Nephron (organoid): ENCODE results near the gene ABR.
A peak's percentile ranks its signal among the peaks of the same experiment; 100 is the strongest.

Source experiments
- H3K27ac Mint-ChIP-seq, 3 experiments: 2 replicates each; pipeline ENCODE4 v1.8.0; 2020; ENCODE audit warnings: mixed read lengths in 3 of 3, mild to moderate bottlenecking in 2 of 3, moderate library complexity in 1 of 3
- H3K27me3 Mint-ChIP-seq: 2 replicates; pipeline ENCODE4 v1.8.0; 2021; ENCODE audit warnings: low read depth, mild to moderate bottlenecking, moderate library complexity, mixed read lengths
- H3K36me3 Mint-ChIP-seq: 2 replicates; pipeline ENCODE4 v1.8.0; 2020; ENCODE audit warnings: low read depth, mixed read lengths
- H3K4me1 Mint-ChIP-seq: 2 replicates; pipeline ENCODE4 v1.8.0; 2020; ENCODE audit warnings: mixed read lengths
- H3K4me3 Mint-ChIP-seq, 3 experiments: 2 replicates each; pipeline ENCODE4 v1.8.0; 2020; ENCODE audit warnings: mild to moderate bottlenecking in 3 of 3, mixed read lengths in 3 of 3, moderate library complexity in 2 of 3
- H3K9me3 Mint-ChIP-seq: 2 replicates; pipeline ENCODE4 v1.8.0; 2020; ENCODE audit warnings: mixed read lengths
- TF ChIP-seq, protein P1 (sequence below), 3 experiments: fragments of 200-600 bp; sonication (generic); IDR thresholded peaks; one replicate each; pipeline ENCODE4 v1.5.0; 2021; ENCODE audit warnings: antibody characterized with exemption in 3 of 3; ENCODE audit not compliant: unreplicated experiment in 3 of 3

The ABR gene

DNA sequence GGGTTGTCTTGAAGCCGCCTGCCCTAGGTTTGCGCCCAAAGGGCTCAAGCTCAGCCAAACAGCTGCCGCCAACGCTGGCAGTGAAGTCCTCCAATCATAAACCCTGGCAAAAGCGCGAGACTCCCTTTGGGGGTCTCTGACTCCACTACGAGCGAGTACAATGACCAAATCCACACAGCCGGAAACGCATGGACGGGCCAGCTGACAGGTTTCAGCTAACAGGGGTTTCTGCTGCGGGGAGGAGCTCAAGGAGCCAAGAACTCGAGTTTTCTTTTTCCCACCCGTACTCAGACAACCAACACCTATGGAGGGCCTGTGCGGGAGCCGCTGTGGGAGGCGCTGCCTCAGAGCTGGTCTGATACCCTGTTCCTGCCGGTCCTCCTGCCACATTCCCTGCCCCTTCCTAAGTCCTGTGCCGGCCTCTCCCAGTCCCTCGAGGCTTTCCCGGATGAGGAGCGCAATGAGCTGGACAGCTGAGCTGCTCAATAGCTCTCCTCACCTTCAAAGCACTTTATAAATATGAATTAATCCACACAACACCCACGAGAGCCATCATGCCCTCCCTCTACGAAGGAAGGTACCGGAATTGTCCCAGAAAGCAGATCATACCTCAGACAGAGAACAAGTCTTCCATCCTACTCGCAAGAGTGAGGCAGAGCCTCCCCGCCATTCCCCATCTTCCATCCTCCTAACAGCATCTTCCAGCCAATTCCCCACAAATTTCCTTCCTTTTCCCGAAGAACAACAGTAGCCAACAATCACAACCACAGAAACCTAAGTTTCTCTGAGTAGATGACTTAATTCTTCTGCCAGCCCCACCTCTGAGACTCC is 6.1 kb downstream of the ABR start:
- peaks cover 22% of the 10 kb centered on the region for H3K27me3 Mint-ChIP-seq
- peak overlapping the region in 2 of 3 experiments; percentile 48 to 83 for H3K27ac Mint-ChIP-seq
- peak overlapping the region in 2 of 3 experiments; percentile 2 to 40 for H3K4me3 Mint-ChIP-seq
- peaks cover 4% of the 10 kb centered on the region for H3K36me3 Mint-ChIP-seq
- no peaks in the 10 kb centered on the region for H3K9me3 Mint-ChIP-seq
- peaks cover 54% of the 10 kb centered on the region for H3K4me1 Mint-ChIP-seq
- TF ChIP-seq, protein P1, sequence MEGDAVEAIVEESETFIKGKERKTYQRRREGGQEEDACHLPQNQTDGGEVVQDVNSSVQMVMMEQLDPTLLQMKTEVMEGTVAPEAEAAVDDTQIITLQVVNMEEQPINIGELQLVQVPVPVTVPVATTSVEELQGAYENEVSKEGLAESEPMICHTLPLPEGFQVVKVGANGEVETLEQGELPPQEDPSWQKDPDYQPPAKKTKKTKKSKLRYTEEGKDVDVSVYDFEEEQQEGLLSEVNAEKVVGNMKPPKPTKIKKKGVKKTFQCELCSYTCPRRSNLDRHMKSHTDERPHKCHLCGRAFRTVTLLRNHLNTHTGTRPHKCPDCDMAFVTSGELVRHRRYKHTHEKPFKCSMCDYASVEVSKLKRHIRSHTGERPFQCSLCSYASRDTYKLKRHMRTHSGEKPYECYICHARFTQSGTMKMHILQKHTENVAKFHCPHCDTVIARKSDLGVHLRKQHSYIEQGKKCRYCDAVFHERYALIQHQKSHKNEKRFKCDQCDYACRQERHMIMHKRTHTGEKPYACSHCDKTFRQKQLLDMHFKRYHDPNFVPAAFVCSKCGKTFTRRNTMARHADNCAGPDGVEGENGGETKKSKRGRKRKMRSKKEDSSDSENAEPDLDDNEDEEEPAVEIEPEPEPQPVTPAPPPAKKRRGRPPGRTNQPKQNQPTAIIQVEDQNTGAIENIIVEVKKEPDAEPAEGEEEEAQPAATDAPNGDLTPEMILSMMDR (IDR thresholded peaks at IDR 0.05; ENCODE audit: unreplicated experiment in 3 of 3), result no peak

DNA sequence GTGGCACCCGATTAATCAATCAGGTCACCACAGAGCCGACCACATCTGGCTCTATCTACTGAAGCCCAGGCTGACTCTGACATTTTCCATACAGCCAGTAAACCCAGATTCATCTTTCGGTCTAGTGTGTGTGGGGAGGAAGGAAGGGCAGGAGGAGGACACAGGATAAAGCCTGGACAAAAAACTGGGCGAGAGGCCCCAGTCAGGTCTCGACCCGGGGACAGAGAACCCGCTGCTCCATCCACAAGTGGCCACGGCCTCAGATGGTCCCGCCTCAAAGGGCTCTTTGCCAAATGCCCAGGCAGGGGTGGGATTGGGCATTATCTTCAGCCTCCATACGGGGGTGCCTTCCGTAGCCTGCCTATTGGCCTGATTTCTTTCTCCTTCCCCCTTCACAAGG is 7.8 kb downstream of the ABR start:
- TF ChIP-seq, protein P1 (IDR thresholded peaks at IDR 0.05; ENCODE audit: unreplicated experiment in 3 of 3), result no peak
- no peaks in the 10 kb centered on the region for H3K9me3 Mint-ChIP-seq
- no peak overlapping the region for H3K4me3 Mint-ChIP-seq
- peaks cover 12% of the 10 kb centered on the region for H3K27me3 Mint-ChIP-seq
- H3K4me1 Mint-ChIP-seq, result peaks cover 53% of the 10 kb centered on the region
- H3K27ac Mint-ChIP-seq, result no peak overlapping the region
- peaks cover 4% of the 10 kb centered on the region for H3K36me3 Mint-ChIP-seq

DNA sequence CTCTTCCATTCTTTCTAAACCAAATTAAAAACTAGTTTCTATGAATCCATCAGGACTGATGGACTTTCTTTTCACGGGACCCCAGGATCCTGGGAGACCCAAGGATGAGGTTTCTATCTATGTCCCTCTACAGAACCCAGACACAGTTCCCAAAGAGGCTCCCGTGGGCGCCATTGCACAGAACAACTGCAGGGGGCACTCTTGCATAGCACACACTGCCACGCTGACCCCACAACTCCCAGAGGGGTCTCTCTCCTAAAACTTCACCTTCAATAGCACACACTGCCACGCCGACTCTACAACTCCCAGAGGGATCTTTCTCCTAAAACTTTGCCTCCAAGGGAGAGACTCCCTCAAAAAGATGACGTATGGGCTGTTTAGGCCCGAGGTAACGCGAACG is 9.0 kb downstream of the ABR start:
- Mint-ChIP-seq H3K27ac (no peak overlapping the region), H3K9me3 (no peaks in the 10 kb centered on the region), H3K4me1 (peaks cover 50% of the 10 kb centered on the region), H3K4me3 (no peak overlapping the region), H3K36me3 (peaks cover 4% of the 10 kb centered on the region), H3K27me3 (peaks cover 12% of the 10 kb centered on the region)
- TF ChIP-seq, protein P1 (IDR thresholded peaks at IDR 0.05; ENCODE audit: unreplicated experiment in 3 of 3), result peak in 1 of 3 experiments; percentile 30

DNA sequence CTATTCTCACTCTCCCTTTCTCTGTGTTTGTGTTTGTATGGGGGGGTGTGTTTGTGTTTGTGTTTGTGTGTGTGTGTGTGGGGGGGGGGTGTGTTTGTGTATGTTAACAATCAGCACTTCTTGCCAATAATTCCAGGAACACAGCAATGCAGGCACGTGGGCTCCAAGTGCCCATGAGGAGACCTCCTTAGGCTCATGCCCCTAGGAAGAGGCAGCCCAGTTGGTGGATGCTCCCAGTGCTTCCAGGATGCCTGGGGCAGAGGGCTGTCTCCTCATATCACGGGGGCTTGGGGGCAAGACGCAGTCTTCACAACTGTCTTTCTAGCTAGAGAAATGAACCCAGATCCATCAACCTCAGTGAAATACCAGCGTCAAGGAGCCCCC is 9.9 kb downstream of the ABR start:
- peaks cover 12% of the 10 kb centered on the region for H3K27me3 Mint-ChIP-seq
- no peaks in the 10 kb centered on the region for H3K9me3 Mint-ChIP-seq
- peak overlapping the region; percentile 50 to 59 (median 51) for H3K27ac Mint-ChIP-seq
- H3K4me3 Mint-ChIP-seq, result peak overlapping the region in 1 of 3 experiments; percentile 3
- H3K4me1 Mint-ChIP-seq, result peaks cover 46% of the 10 kb centered on the region
- TF ChIP-seq, protein P1 (IDR thresholded peaks at IDR 0.05; ENCODE audit: unreplicated experiment in 3 of 3), result no peak
- no peaks in the 10 kb centered on the region for H3K36me3 Mint-ChIP-seq

DNA sequence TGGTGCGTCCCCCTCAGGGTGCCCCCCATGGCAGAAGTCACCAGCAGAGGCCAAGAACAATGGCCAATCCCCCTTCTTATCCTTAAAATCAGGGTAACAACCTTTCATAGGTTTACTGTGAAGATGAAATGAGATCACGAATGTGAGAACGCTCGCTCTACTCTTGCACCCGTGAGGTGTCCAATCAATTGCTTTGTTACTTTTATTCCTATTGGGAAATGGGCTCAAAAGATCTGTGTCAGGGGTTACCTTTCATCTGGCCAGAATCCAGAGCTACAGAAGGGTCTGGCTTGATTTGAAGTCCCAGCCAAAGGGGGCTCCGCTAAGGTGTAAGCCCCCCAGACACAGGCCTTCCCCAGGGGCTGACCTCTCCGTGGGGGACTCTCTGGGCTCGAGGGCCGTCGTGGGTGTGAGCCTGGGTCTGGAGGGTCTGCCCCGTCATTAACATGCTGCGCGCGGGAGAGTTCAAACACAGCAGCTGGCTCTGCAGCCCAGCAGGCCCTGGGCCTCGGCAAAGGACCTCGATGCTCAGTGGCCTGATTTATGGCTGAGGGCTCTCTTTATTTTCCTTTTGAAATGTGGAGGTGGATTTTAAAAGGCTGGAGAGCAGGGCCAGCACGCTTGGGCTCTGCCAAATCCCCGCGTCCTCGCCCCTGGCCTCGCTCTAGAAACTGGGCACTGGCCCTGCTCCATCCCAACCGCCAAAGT is 10.4 kb downstream of the ABR start:
- TF ChIP-seq, protein P1 (IDR thresholded peaks at IDR 0.05; ENCODE audit: unreplicated experiment in 3 of 3), result no peak
- peaks cover 11% of the 10 kb centered on the region for H3K27me3 Mint-ChIP-seq
- H3K36me3 Mint-ChIP-seq, result no peaks in the 10 kb centered on the region
- no peaks in the 10 kb centered on the region for H3K9me3 Mint-ChIP-seq
- H3K27ac Mint-ChIP-seq, result peak overlapping the region; percentile 50 to 59 (median 51)
- no peak overlapping the region for H3K4me3 Mint-ChIP-seq
- H3K4me1 Mint-ChIP-seq, result peaks cover 42% of the 10 kb centered on the region
